Gastroesophageal sphincter (tissue), 3 donors: ENCODE measurements around the gene RCOR3.

Source experiments
- CTCF ChIP-seq, 4 experiments: fragments of 200-600 bp in 2 of 4; fragments of 450-650 bp in 2 of 4; sonication (generic) in 1 of 4; IDR thresholded peaks; one replicate each; pipeline ENCODE4 v1.5.1; 2017 to 2019; ENCODE audit warnings: antibody characterized with exemption in 4 of 4, mild to moderate bottlenecking in 2 of 4, moderate library complexity in 2 of 4
- EP300 ChIP-seq: sonication (generic); formaldehyde crosslinking; IDR thresholded peaks from one replicate; pipeline ENCODE4 v1.6.1; 2017; ENCODE audit warnings: antibody characterized with exemption, mild to moderate bottlenecking
- POLR2A ChIP-seq, 2 donors: fragments of 450-650 bp; IDR thresholded peaks; one replicate each; pipeline ENCODE4 v1.6.1; 2017; ENCODE audit warnings: antibody characterized with exemption in 2 of 2, mild to moderate bottlenecking in 2 of 2, moderate library complexity in 1 of 2

- TF ChIP-seq CTCF (IDR thresholded peaks at IDR 0.05) (no peak), POLR2A (IDR thresholded peaks at IDR 0.05) (no peak), EP300 (no peak)
Observed at GRCh38 chr1:211292411-211292810, 33.2 kb downstream of the RCOR3 start.
